Measurements from ENCODE around the gene DSCAML1.

- no peak for TF ChIP-seq PAX5 (IDR thresholded peaks at IDR 0.05; ENCODE audit: insufficient read depth, low read length, severe bottlenecking)
- no peak for TF ChIP-seq POLR2A (IDR thresholded peaks at IDR 0.05; ENCODE audit: low read depth, low read length)
- no peak for TF ChIP-seq POLR2AphosphoS5 (IDR thresholded peaks at IDR 0.05; ENCODE audit: low read depth, low read length)
Measured at GRCh38 chr11:117632306-117632705, 164.7 kb downstream of the DSCAML1 start.

Measured in GM12891 (cell line).